DMS 273 treated with DMSO at 0.1 percent for 48 hours (cell line): ENCODE results near the gene YPEL2.

ENCODE experiments used
- DNase-seq: peaks from one replicate; lab custom pipeline; 2025; lab: John Stamatoyannopoulos, UW

Gene YPEL2

GRCh38 chr17:59330053-59330942, 1.2 kb upstream of the YPEL2 start:
- peak; percentile 17 for DNase-seq

DNA sequence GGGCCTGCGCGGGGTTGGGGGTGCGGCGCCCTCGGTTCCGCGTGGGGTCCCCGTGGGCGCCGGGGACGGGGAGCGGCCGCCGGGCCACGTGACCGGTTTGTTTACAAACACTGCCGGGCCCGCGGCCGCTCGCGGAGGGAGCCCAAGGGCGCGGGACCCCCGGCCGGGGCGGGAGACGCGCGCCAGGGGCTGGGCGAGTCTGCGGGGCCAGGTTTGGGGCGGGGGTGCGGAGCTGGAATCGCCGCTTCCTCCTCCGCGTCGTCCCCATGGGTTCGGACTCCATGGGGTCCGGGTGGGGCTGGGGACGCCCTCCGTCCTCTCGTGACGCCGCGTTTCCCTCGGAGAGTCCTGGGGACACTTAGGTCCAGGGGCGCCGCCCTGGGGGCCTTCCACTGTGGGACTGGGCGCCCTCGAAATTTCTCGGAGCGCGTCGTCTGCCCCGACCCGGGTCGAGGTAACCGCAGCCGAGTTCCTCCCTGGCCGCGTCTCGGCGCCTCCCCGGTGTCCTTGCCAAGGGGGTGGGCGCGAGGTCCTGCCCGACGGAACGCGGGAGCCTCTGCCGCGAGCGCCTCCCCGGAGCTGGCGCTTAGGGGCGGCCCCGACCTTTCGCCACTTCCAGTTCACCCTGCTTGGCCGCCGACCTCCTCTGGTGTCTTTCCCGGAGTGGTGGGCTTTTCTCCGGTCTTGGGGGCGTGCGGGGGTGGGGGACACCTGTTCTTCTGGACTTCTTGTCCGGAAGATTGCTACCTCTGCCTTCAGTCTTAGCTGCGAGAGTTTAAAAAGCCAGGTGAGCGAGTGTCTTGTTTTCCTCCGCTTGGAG, 684 bp downstream of the YPEL2 start:
- no peak for DNase-seq

DNA sequence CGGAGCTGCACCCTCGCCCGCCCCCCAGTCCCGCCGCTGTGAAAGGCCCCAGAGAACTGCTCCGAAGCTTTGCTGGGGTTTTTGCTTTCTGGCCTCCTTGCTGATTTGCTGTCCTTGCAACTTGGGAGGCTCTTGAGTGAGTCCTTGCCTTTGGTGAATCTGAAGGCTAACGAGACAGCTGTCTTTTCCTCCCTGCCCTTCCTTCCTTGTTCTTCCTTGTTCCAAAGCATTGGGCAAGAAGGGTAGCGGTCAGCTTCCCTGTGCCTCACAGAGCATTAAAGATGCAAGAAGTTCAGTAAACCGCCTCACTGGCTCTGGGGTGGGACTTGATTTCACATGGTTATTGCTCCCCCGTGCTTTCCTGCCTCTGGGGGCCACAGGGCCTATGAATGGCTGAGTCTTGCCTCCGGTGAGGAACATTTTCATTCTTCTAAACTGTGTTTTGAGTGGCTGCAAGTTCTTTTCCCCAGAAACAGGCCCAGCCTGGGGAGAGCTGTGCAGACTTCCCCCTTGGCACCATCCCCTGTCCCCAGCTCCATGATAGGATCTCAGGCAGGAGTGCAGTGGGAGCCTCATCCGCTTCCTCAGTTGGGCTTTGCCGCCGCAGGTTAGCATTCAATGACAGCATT, 1.4 kb downstream of the YPEL2 start:
- DNase-seq = no peak

- no peak for DNase-seq
Measured at GRCh38 chr17:59333836-59334235, 2.4 kb downstream of the YPEL2 start.

DNA sequence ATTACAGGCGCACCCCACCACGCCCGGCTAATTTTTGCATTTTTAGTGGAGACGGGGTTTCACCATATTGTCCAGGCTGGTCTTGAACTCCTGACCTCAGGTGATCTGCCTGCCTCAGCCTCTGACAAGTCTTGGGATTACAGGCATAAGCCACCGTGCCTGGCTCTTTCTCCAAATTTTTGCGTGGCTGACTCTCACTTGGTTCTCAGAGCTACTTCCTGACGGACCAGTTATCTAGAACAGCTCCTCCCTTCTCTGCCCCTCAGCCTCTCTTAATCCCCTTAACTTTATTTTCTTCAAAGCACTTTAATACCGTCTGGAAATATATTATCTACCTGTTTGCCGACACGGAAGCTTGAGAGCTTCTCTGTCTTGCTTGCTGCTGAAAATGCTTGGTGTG, 4.2 kb downstream of the YPEL2 start:
- no peak for DNase-seq

DNA sequence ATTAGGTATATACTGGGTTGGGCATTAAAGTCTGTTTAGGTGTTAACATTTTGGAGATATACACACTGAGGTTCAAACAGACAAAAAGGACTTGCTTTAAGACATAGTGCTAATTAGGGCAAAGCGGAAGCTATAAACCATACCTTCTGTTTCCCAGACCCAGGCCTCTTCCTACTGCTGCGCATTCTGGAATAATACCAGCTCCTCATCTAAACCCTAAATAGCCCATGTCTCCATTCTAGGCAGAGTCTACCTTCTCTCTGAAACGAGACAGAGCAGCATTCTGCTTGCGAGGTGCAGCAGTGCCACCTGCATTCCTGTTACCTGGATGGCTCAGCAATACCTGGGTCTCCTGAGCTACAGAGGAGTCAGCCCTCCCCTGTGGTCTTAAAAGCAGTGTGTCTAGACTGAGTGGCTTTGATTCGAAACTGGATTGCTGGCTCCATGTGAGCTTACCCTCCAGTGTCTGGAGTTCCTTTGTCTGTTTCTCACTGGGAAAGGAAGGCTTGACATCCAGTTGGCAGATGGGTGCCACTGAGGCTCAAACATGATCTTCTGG, 6.4 kb downstream of the YPEL2 start:
- DNase-seq = no peak

DNA sequence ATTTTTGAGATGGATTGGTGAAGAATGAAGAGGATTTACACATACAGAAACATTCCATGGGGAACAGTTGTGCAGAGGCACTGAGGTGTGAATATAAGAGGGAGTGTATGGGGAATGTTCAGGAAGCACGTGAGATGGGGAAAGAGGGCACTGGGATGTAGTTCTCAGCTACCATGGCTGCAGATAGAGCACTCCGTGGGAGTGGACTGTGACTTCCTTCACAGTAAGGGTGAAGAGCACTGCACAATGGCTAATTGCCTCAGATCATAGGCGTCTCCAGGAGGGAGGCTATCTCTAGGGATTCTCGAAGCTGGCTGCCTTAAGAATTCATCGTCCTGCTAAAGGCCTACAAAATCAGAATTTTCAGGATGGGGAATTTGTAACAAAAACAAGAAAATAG, 7.0 kb downstream of the YPEL2 start:
- no peak for DNase-seq

DNA sequence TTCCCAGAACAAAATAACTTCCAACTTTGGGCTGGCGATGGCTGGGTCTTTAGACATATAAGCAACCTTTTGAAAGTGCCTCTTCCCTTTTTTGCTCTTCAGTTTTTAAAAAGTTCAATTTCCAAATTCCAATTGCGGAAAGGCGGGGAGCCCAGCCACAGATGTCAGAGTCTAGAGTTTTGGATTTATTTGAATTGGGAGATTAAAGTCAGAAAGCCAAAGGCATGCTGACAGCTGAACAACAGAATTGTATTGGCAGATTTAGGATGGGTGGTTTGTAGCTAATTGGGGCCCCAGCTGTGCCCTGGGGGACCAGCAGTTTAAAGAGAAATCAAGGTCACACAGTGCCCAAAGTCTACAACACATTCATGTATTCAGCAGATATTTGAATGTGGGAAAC, 10.5 kb downstream of the YPEL2 start:
- DNase-seq = no peak

GRCh38 chr17:59342681-59343131, 11.3 kb downstream of the YPEL2 start:
- DNase-seq = no peak

DNA sequence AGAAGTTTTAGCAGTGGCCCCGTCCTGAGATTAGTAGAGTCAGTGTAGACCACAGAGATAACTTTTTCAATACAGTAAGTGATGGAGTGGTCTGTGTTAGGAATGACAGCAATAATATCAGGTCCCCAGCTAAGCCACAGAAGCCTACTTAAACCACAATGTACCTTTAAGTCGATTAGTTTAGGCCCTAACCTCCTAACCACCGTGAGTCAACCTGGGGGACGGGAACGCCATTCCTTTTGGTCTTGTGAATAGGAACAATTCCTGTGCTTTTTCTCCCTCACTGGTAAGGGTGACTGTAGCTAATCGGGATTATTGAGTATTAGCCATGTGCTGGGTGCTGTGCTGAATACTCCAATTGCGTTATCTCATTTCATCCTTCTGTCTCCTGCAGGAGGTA, 14.0 kb downstream of the YPEL2 start:
- no peak for DNase-seq

DNA sequence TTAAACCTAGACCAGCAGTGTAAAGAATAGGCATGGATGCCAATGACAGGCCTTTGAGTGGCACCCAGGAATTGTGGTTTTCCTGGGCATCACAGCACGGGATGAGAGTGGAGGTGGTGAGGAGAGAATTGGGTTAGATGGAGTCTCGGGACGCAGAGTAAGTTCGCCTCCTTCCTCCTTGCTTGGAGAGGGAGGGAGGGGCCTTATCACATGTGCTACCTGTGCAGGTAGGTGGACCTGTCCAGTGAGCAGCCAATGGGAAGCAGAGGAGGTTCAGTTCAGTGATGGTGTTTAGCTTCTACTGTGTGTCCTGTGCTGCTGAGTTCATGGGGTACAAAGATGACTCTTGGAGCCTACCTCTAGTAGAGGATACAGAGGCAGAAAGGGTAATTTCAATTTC, 14.9 kb downstream of the YPEL2 start:
- DNase-seq = no peak

- no peak for DNase-seq
Measured at GRCh38 chr17:59346876-59347407, 15.5 kb downstream of the YPEL2 start.

GRCh38 chr17:59347975-59348391, 16.5 kb downstream of the YPEL2 start:
- no peak for DNase-seq

DNA sequence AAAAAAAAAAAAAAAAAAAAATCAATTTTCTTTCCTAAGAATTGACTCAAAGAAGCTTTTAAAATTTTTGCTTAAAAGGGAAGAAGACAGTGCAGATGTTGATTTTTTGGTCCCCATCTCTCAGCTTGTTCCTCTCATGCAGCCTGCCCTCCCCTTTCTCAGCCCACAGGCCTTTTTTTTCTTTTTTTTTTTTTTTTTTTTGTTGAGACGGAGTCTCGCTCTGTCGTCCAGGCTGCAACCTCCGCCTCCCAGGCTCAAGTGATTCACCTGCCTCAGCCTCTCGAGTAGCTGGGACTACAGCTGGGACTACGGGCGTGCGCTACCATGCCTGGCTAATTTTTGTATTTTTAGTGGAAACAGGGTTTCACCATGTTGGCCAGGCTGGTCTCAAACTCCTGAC, 17.7 kb downstream of the YPEL2 start:
- DNase-seq = no peak

GRCh38 chr17:59353106-59353854, 21.8 kb downstream of the YPEL2 start:
- no peak for DNase-seq

DNA sequence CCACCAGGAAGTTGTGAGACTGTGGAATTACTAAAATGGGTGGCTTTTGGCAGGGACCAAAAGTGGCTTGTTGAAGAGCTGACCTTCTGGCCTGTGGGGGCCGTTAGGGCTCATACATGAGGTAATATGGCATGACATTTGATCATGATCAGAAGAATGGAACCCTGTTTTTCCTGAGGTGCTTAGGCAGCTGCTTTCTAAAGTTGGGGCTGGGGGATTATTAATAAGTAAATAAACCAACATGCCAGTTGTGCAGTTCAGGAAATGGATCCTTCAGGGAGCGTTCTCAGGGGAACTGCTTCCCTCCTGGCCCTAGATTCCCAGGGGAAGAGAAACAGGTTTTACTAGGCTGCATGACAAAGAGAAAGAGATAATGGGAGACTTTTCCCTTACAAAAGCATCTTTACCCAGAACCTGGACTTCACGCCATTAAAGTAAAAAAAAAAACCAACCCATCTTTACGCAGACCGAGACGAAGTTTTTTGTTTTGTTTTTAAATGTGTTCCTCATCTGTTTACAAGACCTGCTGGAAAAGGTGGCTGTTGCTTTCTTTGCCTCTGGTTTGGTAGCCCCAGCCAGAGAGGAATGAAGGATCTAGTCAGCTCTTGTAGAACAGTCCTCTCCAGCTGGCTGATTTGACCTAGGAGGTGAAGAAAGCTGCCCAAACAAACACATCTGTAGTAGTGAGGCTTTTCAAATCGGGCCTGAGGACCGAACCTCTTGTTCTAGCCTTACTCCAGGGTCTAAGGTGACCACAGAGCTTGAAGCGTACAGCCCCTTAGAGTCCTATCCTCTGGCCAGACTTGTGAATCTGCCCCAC, 22.7 kb downstream of the YPEL2 start:
- no peak for DNase-seq

DNA sequence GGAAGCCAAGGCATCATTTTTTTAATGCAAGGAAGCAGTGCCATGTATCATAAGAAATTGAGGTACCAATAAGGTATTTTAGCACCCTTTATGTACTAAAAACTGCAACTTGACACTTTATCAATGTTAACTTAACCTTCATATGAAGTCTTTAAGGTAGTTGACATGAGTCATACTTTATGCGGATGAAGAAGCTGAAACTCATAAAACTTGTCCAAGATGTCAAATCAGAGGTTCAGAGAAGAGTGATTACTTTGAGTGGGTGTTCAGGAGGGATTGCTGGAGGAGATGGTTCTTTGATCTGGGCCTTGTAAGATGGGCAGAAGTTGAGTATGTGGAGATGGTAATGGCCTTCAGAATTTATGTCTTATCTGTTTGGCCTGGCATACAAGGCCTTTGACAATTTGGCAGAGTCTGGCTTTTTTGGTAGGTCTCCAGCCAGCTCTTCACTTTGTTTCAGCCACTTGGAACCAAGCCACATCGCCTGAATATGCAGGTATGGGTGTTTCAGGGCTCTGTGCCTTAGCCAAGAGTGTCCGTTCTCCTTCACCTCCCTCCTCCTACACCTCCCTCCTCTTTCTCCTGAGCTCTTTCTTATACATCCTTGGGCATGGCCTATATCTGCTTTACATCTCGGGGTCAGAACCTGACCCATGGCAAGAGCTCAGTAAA, 23.7 kb downstream of the YPEL2 start:
- DNase-seq = no peak

- no peak for DNase-seq
Measured at GRCh38 chr17:59355702-59356325, 24.4 kb downstream of the YPEL2 start.

DNA sequence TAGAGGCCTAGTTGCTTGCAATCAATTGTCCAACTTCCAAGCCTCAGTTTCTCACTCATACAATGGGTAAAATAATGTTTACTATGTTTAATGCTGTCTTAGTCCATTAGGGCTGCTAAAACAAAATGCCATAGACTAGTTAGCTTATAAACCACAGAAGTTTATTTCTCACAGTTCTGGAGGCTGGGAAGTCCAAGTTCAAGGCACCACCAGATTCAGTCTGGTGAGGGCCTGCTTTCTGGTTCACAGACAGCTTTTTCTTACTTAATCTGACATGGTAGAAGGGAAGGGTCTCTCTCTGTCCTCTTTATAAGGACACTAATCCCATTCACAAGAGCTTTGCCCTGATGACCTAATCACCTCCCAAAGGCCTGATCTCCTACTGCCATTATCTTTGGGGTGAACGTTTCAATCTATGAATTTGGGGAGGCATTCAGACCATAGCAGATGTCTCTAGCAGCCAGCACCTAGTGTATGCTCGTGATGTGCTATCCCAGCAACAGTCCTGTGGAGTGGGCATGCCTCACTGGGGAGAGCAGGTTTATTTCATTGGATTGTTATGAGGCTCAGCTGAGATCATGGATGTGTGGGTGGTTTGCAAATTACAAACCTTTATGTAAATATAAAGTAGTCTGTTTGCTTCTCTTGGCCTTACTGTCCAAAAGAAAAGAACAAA, 25.2 kb downstream of the YPEL2 start:
- no peak for DNase-seq
